Tibial nerve (tissue), 4 donors: ENCODE results near the gene ROCK2. TPM values are rescaled to one million over a fixed set of nuclear protein-coding genes. Genes with fewer than 3 reads are reported as not detected.
"Not testable (repeated sequence)": the region's sequence is repeated elsewhere in the genome, so short reads cannot be mapped to it uniquely, and the experiment has no call there.

Experiments
- DNase-seq, 2 donors: peaks; one replicate each; pipeline ENCODE4 v3.0.0-alpha.2; 2019; ENCODE audit warnings: low spot score in 2 of 2
- H3K27ac ChIP-seq, 4 donors: fragments of 200-600 bp; sonication (generic) in 3 of 4; one replicate each; pipeline ENCODE4 v1.5.1; 2017 to 2019; ENCODE audit warnings: mild to moderate bottlenecking in 1 of 4
- H3K27me3 ChIP-seq, 2 donors: fragments of 200-600 bp; sonication (generic) in 1 of 2; one replicate each; pipeline versions ENCODE4 v1.5.1 to v1.6.0; 2017 to 2019
- H3K36me3 ChIP-seq, 3 donors: fragments of 200-600 bp; sonication (generic); one replicate each; pipeline ENCODE4 v1.5.1; 2018 to 2019
- H3K4me1 ChIP-seq, 4 donors: fragments of 200-600 bp; sonication (generic) in 3 of 4; one replicate each; pipeline ENCODE4 v1.5.1; 2017 to 2019
- H3K4me3 ChIP-seq, 4 donors: fragments of 200-600 bp; sonication (generic) in 3 of 4; one replicate each; pipeline ENCODE4 v1.5.1; 2017 to 2019; ENCODE audit warnings: mild to moderate bottlenecking in 1 of 4, moderate library complexity in 1 of 4
- H3K9me3 ChIP-seq, 4 donors: fragments of 200-600 bp; sonication (generic) in 3 of 4; one replicate each; pipeline ENCODE4 v1.5.1; 2017 to 2019
- CTCF ChIP-seq, 5 experiments: fragments of 200-600 bp in 3 of 5; fragments of 450-650 bp in 2 of 5; sonication (generic) in 3 of 5; IDR thresholded peaks; one replicate each; pipeline ENCODE4 v1.5.1; 2016 to 2019; ENCODE audit warnings: antibody characterized with exemption in 5 of 5, mild to moderate bottlenecking in 3 of 5, moderate library complexity in 2 of 5
- EP300 ChIP-seq, 2 donors: sonication (generic); formaldehyde crosslinking; IDR thresholded peaks; one replicate each; pipeline ENCODE4 v1.6.1; 2017; ENCODE audit warnings: antibody characterized with exemption in 2 of 2, mild to moderate bottlenecking in 1 of 2
- POLR2A ChIP-seq, 2 donors: fragments of 450-650 bp; IDR thresholded peaks; one replicate each; pipeline ENCODE4 v1.6.1; 2017; ENCODE audit warnings: antibody characterized with exemption in 2 of 2, mild to moderate bottlenecking in 2 of 2, moderate library complexity in 2 of 2
- WGBS, 2 donors: methylation state at CpG; one replicate each; pipeline ENCODE4 v1.1.5; 2018; 5-methylcytosine and 5-hydroxymethylcytosine counted together
- total RNA-seq, 4 donors: library from RNA; depleted of rRNA; stranded (reverse); fragments of >200 nt; gene quantifications; one replicate each; pipeline ENCODE4 v1.1.0, GENCODE V29; 2016

Gene ROCK2
- total RNA-seq, 4 donors from 2014 or later: 56.4 to 81.6 (median 60.7) TPM

DNA sequence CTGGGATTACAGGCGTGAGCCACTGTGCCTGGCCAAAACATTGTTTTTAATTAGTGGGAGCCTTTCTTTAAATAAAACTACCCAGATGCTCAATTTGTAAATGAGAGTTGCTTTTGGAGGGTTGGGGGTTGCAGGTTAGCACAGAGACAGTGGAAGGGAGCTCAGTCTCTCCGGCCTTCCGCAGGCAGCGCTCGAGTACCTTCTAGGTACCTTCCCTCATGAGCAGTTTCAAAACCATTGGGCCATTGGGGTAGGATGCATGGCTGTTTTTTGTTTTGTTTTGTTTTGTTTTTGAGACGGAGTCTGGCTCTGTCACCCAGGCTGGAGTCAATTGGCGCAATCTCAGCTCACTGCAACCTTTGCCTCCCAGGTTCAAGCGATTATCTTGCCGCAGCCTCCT, 170.2 kb downstream of the ROCK2 start:
- Histone ChIP-seq H3K27me3 (no peaks in the 10 kb centered on the region), H3K9me3 (no peaks in the 10 kb centered on the region), H3K4me3 (no peak overlapping the region), H3K4me1 (peaks cover 0 to 4% (median 0%) of the 10 kb centered on the region in 4 donors), H3K36me3 (peaks cover 0 to 37% (median 0%) of the 10 kb centered on the region in 3 donors), H3K27ac (no peak overlapping the region)
- WGBS, 2 donors: 92 to 94% methylated on average over 9 of the region's 9 CpGs
- no peak for TF ChIP-seq CTCF (IDR thresholded peaks at IDR 0.05)
- no peak for TF ChIP-seq EP300 (IDR thresholded peaks at IDR 0.05)
- TF ChIP-seq POLR2A (IDR thresholded peaks at IDR 0.05): no peak
- DNase-seq: no peak

DNA sequence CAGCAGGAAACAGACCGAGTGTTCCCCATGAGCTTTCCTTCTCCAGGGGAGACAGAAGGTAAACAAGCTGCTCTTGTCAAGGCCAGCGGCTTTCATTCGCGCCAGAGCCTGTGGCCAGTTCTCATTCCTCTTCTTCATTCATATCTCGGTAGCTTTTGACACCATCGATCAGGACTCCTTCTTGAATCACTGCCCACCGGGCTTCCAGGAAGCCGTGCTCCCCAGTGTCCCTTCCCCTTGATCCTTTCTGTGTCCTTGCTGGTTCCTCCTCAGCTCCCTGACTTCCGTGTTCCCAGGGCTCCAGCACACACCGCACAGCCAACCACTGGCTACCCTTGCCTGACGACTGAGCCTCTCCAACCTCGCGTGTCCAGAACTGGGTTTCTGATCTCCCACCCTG, 175.1 kb downstream of the ROCK2 start:
- Histone ChIP-seq H3K9me3 (no peaks in the 10 kb centered on the region), H3K36me3 (peaks cover 0 to 45% (median 0%) of the 10 kb centered on the region in 3 donors), H3K4me3 (no peak overlapping the region), H3K27me3 (no peaks in the 10 kb centered on the region), H3K27ac (no peak overlapping the region), H3K4me1 (no peaks in the 10 kb centered on the region)
- 83 to 84% methylated on average over 13 of the region's 13 CpGs for WGBS, 2 donors
- TF ChIP-seq EP300 (IDR thresholded peaks at IDR 0.05) (no peak), POLR2A (IDR thresholded peaks at IDR 0.05) (no peak), CTCF (IDR thresholded peaks at IDR 0.05) (no peak)
- DNase-seq: no peak

DNA sequence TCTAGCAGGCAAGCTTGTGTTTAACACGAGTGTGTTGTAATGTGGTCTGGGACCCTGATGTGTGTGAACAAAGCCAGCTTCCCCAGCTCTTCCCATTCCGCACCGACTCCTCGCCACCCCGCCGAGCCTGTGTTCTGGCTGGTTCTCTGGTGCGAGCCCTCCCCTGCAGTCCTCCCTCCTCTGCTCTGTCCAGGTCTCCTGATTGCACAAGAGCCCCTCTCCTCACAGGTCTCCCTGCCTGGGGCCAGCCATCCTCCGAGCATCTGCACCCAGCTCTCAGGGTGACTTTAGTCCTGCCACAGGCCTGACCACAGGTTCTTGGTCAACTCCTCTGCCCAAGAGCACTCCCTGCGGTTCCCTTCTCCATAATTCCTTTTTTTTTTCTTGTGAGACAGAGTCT, 175.9 kb downstream of the ROCK2 start:
- peaks cover 0 to 51% (median 0%) of the 10 kb centered on the region in 3 donors for H3K36me3 ChIP-seq
- no peaks in the 10 kb centered on the region for H3K4me1 ChIP-seq
- no peaks in the 10 kb centered on the region for H3K27me3 ChIP-seq
- no peak for DNase-seq
- no peak overlapping the region for H3K27ac ChIP-seq
- H3K4me3 ChIP-seq: no peak overlapping the region
- TF ChIP-seq POLR2A (IDR thresholded peaks at IDR 0.05): no peak
- no peak for TF ChIP-seq CTCF (IDR thresholded peaks at IDR 0.05)
- TF ChIP-seq EP300 (IDR thresholded peaks at IDR 0.05): no peak
- 74 to 80% methylated on average over 9 of the region's 9 CpGs for WGBS, 2 donors
- H3K9me3 ChIP-seq: no peaks in the 10 kb centered on the region

- Histone ChIP-seq H3K27ac (no peak overlapping the region), H3K4me1 (no peaks in the 10 kb centered on the region), H3K27me3 (no peaks in the 10 kb centered on the region), H3K36me3 (peaks cover 0 to 51% (median 0%) of the 10 kb centered on the region in 3 donors), H3K4me3 (no peak overlapping the region), H3K9me3 (no peaks in the 10 kb centered on the region)
- TF ChIP-seq POLR2A (IDR thresholded peaks at IDR 0.05): no peak
- no peak for TF ChIP-seq CTCF (IDR thresholded peaks at IDR 0.05)
- TF ChIP-seq EP300 (IDR thresholded peaks at IDR 0.05): no peak
- DNase-seq: no peak
- 86 to 87% methylated on average over 10 of the region's 10 CpGs for WGBS, 2 donors
These were observed 178.0 kb downstream of the ROCK2 start for GRCh38 chr2:11166476-11166875.

GRCh38 chr2:11165046-11165445, 179.4 kb downstream of the ROCK2 start:
- H3K27ac ChIP-seq, H3K4me3 ChIP-seq, DNase-seq, H3K9me3 ChIP-seq, H3K4me1 ChIP-seq, H3K27me3 ChIP-seq: not testable (repeated sequence)
- WGBS, 2 donors: 91 to 94% methylated on average over 25 to 27 of the region's 28 CpGs
- peaks cover 0 to 58% (median 0%) of the 10 kb centered on the region in 3 donors for H3K36me3 ChIP-seq
